GM23248 (cell line): ENCODE measurements around the gene RBMX.

Experiments used
- EZH2 ChIP-seq: fragments of 200-600 bp; sonication (generic); IDR thresholded peaks from 2 replicates; pipeline ENCODE4 v1.6.1; 2018; ENCODE audit warnings: antibody characterized with exemption, mild to moderate bottlenecking; ENCODE audit not compliant: insufficient read depth, poor library complexity, severe bottlenecking
- EZH2phosphoT487 ChIP-seq: fragments of 200-600 bp; sonication (generic); IDR thresholded peaks from 2 replicates; pipeline ENCODE4 v1.6.1; 2018; ENCODE audit warnings: antibody characterized with exemption, moderate library complexity, mild to moderate bottlenecking, low read depth; ENCODE audit not compliant: insufficient read depth

DNA sequence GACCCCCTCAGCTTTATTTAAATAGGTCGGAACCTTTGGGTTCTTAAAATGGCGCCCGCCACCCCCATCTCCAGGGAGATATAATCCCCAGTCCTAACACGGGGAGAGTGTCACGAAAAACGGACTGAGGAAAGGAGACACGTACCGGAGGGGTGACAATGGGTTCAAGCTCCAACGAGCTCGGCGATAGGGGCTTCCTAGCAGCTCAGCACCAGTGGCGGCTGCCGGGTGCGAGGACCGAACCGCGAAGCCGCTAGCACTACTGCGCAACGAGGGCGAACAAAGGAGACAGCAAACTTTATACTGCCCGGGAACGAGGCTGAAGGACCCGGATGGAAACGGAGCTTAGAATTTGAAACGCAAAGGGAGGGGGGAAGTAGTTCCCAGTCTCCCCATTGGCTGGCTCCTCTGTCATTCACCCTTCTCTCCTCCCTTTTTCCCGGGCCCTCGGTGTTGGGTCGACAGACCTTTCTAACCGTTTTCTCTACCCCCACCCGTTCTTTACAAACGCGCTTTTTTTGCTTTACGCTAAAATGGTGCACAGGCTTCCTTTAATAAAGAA lies at the start of gene RBMX:
- TF ChIP-seq EZH2 (no peak), EZH2phosphoT487 (no peak)
